22Rv1 (cell line): ENCODE measurements around the gene ELSPBP1.

Source experiments
- ZFX ChIP-seq: fragments of 450-650 bp; IDR thresholded peaks from 2 replicates; pipeline ENCODE4 v1.6.1; 2017; ENCODE audit warnings: antibody characterized with exemption, borderline replicate concordance
- TF ChIP-seq, protein P1 (sequence below): fragments of 450-650 bp; IDR thresholded peaks from 2 replicates; pipeline ENCODE4 v1.5.1; 2017; ENCODE audit warnings: mild to moderate bottlenecking

DNA sequence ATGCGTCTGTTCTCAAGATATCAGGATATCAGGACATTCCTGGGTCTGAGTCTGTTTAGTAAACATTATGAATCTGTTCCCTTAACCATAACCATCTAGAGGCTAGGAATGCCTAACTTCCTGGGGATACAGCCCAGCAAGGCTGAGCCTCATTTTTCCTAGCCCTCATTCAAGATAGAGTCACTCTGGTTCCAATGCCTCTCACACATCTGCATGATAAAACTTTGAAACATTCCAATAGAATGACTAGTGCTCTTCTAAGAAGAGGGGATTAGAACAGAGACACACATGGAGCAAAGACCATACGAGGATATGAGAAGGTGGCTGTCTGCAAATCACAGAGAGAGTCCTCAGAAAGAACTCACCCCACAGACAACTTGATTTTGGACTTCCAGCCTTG, 70.1 kb downstream of the ELSPBP1 start:
- TF ChIP-seq, protein P1, sequence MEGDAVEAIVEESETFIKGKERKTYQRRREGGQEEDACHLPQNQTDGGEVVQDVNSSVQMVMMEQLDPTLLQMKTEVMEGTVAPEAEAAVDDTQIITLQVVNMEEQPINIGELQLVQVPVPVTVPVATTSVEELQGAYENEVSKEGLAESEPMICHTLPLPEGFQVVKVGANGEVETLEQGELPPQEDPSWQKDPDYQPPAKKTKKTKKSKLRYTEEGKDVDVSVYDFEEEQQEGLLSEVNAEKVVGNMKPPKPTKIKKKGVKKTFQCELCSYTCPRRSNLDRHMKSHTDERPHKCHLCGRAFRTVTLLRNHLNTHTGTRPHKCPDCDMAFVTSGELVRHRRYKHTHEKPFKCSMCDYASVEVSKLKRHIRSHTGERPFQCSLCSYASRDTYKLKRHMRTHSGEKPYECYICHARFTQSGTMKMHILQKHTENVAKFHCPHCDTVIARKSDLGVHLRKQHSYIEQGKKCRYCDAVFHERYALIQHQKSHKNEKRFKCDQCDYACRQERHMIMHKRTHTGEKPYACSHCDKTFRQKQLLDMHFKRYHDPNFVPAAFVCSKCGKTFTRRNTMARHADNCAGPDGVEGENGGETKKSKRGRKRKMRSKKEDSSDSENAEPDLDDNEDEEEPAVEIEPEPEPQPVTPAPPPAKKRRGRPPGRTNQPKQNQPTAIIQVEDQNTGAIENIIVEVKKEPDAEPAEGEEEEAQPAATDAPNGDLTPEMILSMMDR = no peak
- TF ChIP-seq ZFX = no peak
